HG02642 (cell line): ENCODE results near the gene ATP6V1B1.

Source experiments
- ATAC-seq: cut with Tn5 transposase; IDR thresholded peaks from one replicate; pipeline ENCODE4 v1.9.1; 2021; ENCODE audit warnings: mild to moderate bottlenecking; ENCODE audit not compliant: unreplicated experiment, poor library complexity

The ATP6V1B1 gene

DNA sequence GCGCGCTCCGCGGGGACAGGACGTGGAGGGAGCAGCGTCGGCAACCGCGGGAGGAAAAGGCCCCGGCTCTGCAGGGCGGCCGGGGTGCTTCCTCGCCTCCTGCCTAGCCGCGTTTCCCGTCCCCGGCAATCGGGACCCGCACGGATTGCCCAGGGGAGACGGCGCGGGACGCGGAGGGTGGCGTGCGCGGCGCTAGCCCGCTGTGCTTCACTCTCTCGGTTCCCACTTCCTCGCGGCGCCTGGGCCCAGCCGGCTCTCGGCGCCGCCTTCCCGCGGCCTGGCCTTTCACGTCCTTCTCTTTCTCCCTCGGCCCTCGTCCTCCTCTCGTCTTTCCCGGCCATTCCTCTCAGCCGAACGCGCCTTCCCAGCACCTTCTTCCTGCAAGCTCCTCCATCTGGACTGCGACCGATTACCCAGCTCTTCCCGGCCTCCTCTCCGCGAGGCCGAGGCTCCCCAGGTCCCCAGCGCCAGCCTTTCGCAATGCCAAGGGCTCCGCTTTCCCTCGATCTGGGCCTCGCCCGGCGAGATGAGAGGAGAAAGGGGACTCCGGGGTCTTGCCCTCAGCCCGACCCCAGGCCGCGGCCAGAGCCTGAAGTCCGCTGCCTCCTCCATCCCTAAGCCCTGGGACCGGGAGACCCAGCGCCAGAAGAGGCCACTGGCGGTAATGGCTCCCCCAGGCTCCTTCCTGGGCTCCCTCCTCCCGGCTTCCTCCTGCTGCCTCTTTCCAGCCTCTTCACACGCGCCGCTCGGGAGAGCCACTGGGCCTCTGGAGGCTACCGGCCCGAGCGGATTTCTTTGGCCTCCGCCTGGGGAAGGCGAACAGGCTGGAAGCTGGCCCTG lies 34.3 kb upstream of the ATP6V1B1 start:
- no peak for ATAC-seq

DNA sequence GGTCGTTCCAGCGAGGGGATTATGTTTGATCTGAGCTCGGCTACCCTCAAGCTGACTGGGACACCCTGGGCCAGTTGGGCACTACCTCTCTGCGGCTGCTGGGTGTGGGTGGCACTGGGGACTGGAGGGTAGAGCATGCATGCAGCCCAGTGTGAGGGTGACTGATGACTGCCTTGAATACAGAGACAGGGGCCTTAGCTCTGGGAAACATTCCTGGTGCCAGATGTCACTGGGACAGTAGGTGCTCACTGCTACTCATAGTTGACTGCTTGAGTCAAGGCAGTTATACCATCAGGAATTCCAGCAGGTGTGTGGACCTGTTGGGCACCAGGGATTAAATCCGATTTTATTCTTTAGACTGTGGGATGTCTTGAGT lies 33.6 kb upstream of the ATP6V1B1 start:
- ATAC-seq, result no peak

DNA sequence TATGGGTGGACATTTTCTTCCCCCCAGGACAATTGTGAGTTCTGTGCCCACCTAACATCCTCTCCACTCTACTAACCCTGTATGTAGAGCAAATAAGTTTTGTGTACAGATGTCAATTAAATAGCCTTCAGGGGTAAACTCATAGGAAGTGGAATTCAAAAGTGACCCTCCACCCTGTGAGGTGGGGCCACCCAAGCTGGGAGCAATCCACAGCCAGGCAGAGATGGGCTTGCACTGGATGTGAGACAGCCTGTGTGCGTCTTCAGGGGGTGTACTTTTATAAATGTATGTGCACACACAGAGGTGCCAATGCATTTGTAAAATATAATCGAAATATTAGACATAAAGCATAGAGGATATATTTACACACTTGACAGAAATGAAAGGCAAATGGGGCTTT lies 33.1 kb upstream of the ATP6V1B1 start:
- no peak for ATAC-seq

GRCh38 chr2:70903171-70903570 lies 32.5 kb upstream of the ATP6V1B1 start:
- no peak for ATAC-seq

- no peak for ATAC-seq
Observed at GRCh38 chr2:70903641-70904340, 31.9 kb upstream of the ATP6V1B1 start.

GRCh38 chr2:70904371-70905216 lies 31.1 kb upstream of the ATP6V1B1 start:
- ATAC-seq, result no peak

GRCh38 chr2:70905443-70906421 lies 30.0 kb upstream of the ATP6V1B1 start:
- ATAC-seq, result no peak

- ATAC-seq, result no peak
Observed at GRCh38 chr2:70906439-70907005, 29.2 kb upstream of the ATP6V1B1 start.

DNA sequence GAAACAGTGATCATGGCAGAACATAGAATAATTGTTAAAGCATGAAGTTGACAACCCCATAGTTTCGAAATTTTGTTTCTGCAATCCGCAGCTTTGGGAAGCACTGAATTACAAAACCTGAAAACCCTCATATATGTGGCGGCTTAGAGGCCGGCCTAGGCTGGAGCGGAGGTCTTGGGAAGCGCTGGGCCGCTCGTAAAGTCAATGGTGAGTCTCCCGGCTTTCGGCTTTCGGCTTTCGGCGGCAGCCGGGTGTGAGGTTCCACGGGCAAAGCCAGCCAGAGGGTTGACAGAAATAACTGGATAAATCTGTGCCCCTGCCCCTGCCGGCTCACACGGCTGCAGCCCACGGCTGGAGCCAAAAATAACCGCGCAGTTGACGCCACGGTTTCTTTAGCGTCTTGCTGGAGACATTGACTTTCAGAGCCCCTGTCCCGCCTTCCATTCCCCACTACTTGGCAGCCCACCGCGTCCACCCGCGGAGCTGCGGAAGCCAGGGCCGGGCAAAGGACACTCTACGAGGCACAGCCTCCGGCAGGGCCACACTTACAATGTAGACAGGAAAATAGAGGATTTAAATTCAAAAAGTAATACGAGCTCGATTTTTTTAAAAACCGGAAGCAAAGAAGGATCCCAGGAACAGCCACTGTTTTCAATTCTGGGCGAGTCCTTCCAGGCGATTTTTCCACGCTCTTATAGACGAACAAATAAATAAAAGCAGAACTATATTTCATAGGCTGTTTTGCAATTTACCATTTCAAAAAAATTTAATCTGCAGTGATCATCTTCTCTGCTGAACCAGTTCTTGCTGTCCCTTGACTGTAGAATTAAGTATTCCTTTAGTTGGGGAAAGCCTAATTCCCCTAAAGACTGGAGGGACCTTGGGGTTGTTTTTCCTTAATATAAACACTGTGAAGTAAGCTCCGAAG lies 28.3 kb upstream of the ATP6V1B1 start:
- no peak for ATAC-seq

DNA sequence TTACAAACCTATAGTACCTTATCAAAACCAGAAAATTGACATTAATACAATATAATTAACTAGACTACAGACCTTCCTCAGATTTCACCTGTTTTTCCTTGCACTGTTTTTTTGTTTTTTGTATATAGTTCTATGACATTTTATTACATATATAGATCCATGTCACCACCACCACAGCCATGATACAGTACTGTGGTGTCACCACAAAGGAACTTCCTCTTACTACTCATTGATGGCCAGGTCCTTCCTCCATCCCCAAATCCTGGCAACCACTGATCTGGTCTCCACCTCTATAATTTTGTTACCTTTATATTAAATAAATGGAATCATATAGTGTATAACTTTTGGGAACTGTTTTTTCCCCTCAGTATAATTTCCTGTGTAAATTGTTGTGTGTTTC lies 19.4 kb upstream of the ATP6V1B1 start:
- no peak for ATAC-seq

- no peak for ATAC-seq
Observed at GRCh38 chr2:70918016-70918415, 17.7 kb upstream of the ATP6V1B1 start.

DNA sequence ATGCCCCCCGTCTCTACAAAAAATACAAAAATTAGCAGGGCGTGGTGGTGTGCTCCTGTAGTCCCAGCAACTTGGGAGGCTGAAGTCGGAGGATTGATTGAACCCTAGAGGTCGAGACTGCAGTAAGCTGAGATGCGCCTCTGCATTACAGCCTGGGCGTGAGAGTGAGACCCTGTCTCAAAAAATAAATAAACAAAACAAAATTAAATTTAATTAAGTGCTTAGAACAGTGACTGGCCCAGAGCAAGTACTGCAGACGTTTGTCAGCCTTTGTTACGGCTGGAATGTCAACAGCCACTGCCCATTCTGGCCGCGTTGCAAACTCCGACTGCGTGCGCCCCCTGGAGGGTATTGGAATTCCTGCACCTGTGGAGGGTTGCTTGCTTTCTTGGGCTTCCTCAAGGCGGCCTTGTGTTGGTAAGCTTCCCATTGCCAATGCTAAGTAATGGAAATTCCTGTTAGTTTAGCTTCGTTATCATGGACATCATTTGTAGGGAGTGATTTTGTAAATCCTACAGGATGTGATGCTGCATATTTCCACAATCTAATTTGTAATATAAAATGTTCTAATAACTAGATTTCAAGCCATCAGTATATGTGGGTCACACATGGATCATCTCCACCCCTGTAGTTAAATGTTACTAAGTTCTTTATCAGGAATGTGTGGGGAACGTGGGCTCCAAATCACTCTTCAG lies 15.9 kb upstream of the ATP6V1B1 start:
- no peak for ATAC-seq

GRCh38 chr2:70920367-70920715 lies 15.4 kb upstream of the ATP6V1B1 start:
- no peak for ATAC-seq

GRCh38 chr2:70921031-70921430 lies 14.7 kb upstream of the ATP6V1B1 start:
- no peak for ATAC-seq

GRCh38 chr2:70921839-70922234 lies 13.9 kb upstream of the ATP6V1B1 start:
- no peak for ATAC-seq

GRCh38 chr2:70922235-70923234 lies 13.2 kb upstream of the ATP6V1B1 start:
- no peak for ATAC-seq
